Fibroblast of the aortic adventitia (primary cell): ENCODE results near the gene CACNB1. TPM values are rescaled to one million over a fixed set of nuclear protein-coding genes. Genes with fewer than 3 reads are reported as not detected.

Experiments used
- DNase-seq: peaks from one replicate; pipeline ENCODE4 v3.0.0-alpha.2; 2010; ENCODE audit warnings: low read depth
- H3K4me3 ChIP-seq: 2 replicates; pipeline ENCODE4 v1.5.1; 2011; ENCODE audit warnings: low read depth, mild to moderate bottlenecking, control low read depth, low read length, moderate library complexity
- total RNA-seq: library from RNA; depleted of rRNA; stranded (reverse); fragments of >200 nt; gene quantifications from 2 replicates; pipeline ENCODE4 v1.2.3, GENCODE V29; 2012; ENCODE audit warnings: low replicate concordance
- TF ChIP-seq, protein P1 (sequence below): IDR thresholded peaks from 2 replicates; pipeline ENCODE4 v1.5.1; 2011; ENCODE audit warnings: mild to moderate bottlenecking, low read length, control low read depth, inconsistent platforms; ENCODE audit not compliant: insufficient read depth

Gene CACNB1
- total RNA-seq, 1 donor: 7.0 TPM

DNA sequence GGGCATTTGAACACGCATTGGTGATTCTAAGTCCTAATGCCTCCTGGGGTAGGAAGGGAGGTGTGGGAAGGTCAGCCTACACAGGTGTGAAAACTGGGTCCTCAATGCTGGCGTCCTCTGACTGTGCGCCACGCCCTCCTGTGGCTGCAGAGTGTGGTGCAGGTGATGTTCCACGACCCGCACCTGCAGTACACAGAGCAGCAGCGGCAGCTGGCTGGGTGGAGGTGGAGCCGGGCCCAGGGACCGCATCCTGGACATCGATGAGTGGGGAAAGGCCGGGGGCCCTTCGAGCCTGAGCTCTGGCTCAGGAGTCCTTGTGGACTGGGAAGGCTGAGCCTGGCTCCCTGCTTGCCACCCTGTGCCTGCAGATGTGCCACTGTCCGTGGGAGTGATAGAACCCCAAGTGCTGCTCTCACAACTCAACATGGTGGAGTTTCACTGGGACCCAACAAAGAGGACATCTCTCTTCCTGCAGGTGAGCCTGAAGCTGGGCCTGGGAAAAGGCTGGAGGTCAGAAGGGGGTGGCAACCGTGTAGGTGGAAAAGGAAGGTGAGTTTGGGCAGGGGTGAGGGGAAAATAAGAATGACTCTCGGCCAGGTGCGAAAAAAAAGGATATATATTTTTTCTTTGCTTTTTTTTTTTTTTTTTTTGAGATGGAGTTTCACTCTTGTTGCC, 42.3 kb upstream of the CACNB1 start:
- no peak overlapping the region for H3K4me3 ChIP-seq
- TF ChIP-seq, protein P1, sequence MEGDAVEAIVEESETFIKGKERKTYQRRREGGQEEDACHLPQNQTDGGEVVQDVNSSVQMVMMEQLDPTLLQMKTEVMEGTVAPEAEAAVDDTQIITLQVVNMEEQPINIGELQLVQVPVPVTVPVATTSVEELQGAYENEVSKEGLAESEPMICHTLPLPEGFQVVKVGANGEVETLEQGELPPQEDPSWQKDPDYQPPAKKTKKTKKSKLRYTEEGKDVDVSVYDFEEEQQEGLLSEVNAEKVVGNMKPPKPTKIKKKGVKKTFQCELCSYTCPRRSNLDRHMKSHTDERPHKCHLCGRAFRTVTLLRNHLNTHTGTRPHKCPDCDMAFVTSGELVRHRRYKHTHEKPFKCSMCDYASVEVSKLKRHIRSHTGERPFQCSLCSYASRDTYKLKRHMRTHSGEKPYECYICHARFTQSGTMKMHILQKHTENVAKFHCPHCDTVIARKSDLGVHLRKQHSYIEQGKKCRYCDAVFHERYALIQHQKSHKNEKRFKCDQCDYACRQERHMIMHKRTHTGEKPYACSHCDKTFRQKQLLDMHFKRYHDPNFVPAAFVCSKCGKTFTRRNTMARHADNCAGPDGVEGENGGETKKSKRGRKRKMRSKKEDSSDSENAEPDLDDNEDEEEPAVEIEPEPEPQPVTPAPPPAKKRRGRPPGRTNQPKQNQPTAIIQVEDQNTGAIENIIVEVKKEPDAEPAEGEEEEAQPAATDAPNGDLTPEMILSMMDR: peak; percentile 57
- no peak for DNase-seq

GRCh38 chr17:39238311-39238972, 41.0 kb upstream of the CACNB1 start:
- no peak for DNase-seq
- no peak overlapping the region for H3K4me3 ChIP-seq
- TF ChIP-seq, protein P1: no peak

DNA sequence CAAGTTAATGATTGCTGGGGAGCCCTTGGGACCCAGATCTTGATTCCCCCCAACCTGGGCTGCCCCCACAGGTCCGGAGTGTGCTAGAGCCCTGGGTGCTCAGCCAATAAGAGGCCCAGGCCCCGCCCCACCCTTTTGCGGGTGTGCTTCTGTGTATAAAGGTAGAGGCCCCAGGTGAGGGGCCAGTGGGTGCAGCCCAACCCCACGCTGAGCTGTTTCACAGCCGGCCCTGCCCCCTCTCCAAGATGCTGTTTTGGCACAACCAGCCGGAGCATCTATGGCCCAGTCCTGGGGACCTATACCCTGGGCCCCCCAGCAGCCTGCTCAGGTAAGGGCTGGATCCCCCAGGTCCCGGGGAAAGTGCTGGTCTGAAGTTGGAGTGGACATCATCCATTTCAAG, 40.1 kb upstream of the CACNB1 start:
- TF ChIP-seq, protein P1: no peak
- DNase-seq: no peak

DNA sequence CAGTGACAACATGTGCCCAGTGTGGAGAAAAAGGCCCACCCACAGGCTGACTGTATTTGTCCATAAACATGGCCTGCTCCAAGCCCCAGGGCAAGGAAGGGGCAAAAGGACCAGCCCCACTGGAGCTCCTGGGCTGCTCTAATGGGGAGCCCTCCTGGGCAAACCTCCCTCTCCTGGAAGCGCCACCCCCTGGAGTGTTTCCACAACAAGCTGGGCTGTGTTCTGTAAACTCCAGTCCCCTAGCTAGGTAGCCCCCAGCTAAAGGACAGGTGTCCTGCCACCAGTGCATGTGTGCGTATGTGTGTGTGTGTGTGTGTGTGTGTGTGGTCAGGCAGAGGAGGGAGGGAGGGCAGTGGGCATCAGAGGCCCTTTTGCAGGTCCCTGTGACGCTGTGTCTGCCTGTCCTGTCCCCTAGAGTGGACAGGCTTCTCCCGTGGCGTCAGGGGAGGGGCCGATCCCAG, 39.5 kb upstream of the CACNB1 start:
- no peak overlapping the region for H3K4me3 ChIP-seq
- no peak for DNase-seq
- TF ChIP-seq, protein P1: no peak

More for the DNA sequence above, 40.1 kb upstream of the CACNB1 start:
- no peak overlapping the region for H3K4me3 ChIP-seq

GRCh38 chr17:39236450-39236927, 39.0 kb upstream of the CACNB1 start:
- TF ChIP-seq, protein P1: no peak
- DNase-seq: no peak
- no peak overlapping the region for H3K4me3 ChIP-seq

DNA sequence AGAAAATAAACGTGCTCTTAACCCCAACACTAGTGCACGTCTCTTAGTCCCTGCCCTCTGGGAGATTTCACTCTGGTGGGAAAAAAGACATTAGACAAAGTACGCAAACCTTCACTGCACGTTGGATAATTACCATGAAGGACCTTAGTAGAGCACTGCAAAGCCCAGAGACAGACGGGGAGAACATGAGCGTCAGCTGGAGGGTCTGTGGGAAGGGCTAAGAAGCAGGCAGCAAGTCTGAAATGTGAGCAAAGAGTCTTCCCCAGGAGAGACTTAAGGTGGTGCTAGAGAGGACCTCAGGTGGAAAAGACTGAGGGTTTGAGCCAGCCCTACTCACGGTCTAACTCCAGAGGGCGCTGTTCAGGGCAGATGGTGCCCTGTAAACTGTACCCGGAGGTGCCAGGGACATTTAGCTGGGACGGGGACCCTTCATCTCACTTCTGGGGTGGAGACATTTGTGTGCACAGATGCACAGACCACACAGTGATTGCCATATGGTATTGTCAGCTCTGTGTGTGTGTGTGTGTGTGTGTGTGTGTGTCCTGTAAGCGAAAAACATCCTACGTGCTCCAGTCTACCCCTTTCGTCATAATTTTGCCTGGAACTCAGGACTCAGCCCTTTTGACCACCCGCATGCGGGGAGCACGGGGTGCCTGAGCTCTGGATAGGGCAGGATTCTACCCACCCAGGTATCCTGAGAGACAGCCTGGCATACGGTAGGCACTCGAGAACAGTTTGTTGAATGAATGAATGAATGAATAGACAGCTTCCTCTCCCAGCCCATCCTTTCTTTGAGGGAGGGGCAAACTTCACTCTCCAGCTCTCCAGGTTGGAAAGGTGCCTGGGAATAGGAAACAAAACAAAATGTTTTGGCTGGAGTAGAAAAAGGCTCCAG, 38.3 kb upstream of the CACNB1 start:
- no peak overlapping the region for H3K4me3 ChIP-seq
- TF ChIP-seq, protein P1: peak; percentile 63
- DNase-seq: peak; percentile 45
